ENCODE data around the gene IL4R.
"Not testable (repeated sequence)": the region's sequence is repeated elsewhere in the genome, so short reads cannot be mapped to it uniquely, and the experiment has no call there.

The IL4R gene

DNA sequence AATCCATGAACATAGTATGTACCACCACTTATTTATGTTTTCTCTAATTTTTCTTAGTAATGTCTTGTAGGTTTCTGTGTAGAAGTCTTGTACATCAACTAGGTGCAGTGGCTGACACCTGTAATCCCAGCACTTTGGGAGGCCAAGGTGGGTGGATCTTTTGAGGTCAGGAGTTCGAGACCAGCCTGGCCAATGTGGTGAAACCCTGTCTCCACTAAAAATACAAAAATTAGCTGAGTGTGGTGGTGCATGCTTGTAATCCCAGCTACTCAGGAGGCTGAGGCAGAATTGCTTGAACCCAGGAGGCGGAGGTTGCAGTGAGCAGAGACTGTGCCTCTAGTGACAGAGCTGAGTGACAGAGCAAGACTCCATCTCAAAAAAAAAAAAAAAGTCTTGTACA lies 96.2 kb downstream of the IL4R start:
- H3K23ac ChIP-seq (ENCODE audit: low read length), result not testable (repeated sequence)

GRCh38 chr16:27410761-27411160 lies 97.0 kb downstream of the IL4R start:
- Histone ChIP-seq H4K8ac (ENCODE audit: low read depth, low read length) (no peak overlapping the region), H3K23ac (ENCODE audit: low read length) (no peak overlapping the region), H2AK5ac (ENCODE audit: low read length) (no peak overlapping the region), H3K36me3 (ENCODE audit: control insufficient read depth, insufficient read depth, low read length) (no peaks in the 10 kb centered on the region), H2BK15ac (replicated peaks; ENCODE audit: low read depth) (no peak overlapping the region), H4K5ac (ENCODE audit: low read length) (no peak overlapping the region), H3K4me1 (ENCODE audit: control insufficient read depth, low read depth, low read length) (no peaks in the 10 kb centered on the region), H2BK5ac (ENCODE audit: low read length) (no peak overlapping the region), H3K27ac (ENCODE audit: low read depth, low read length) (no peak overlapping the region), H3K56ac (ENCODE audit: low read length) (no peak overlapping the region), H3K4ac (ENCODE audit: low read depth, low read length) (no peak overlapping the region), H2BK120ac (ENCODE audit: low read depth, low read length) (no peak overlapping the region), H3K18ac (ENCODE audit: low read length) (no peak overlapping the region), H3K79me2 (ENCODE audit: control insufficient read depth, insufficient read depth, low read length) (no peaks in the 10 kb centered on the region), H3K4me3 (ENCODE audit: low read length) (no peak overlapping the region), H3K9ac (ENCODE audit: low read length) (no peak overlapping the region), H3K4me2 (ENCODE audit: low read length) (no peak overlapping the region), H3K79me1 (ENCODE audit: low read length) (no peaks in the 10 kb centered on the region), H3K27me3 (ENCODE audit: insufficient read depth, low read length, poor library complexity) (no peaks in the 10 kb centered on the region)
- DNase-seq, result no peak
- WGBS (ENCODE audit: extremely low coverage, insufficient coverage, low lambda C conversion rate), result no CpG with 5 or more reads among the region's 1 CpG

More for the DNA sequence above, 96.2 kb downstream of the IL4R start:
- not testable (repeated sequence) for H3K79me1 ChIP-seq (ENCODE audit: low read length); H3K56ac ChIP-seq (ENCODE audit: low read length); H2BK15ac ChIP-seq (replicated peaks; ENCODE audit: low read depth); H3K36me3 ChIP-seq (ENCODE audit: control insufficient read depth, insufficient read depth, low read length); H4K8ac ChIP-seq (ENCODE audit: low read depth, low read length); H3K18ac ChIP-seq (ENCODE audit: low read length); H3K27ac ChIP-seq (ENCODE audit: low read depth, low read length); H3K4me3 ChIP-seq (ENCODE audit: low read length); H3K9ac ChIP-seq (ENCODE audit: low read length); H4K5ac ChIP-seq (ENCODE audit: low read length); H2AK5ac ChIP-seq (ENCODE audit: low read length); H3K79me2 ChIP-seq (ENCODE audit: control insufficient read depth, insufficient read depth, low read length); H2BK120ac ChIP-seq (ENCODE audit: low read depth, low read length); H3K27me3 ChIP-seq (ENCODE audit: insufficient read depth, low read length, poor library complexity); H3K4ac ChIP-seq (ENCODE audit: low read depth, low read length); H2BK5ac ChIP-seq (ENCODE audit: low read length); DNase-seq; H3K4me1 ChIP-seq (ENCODE audit: control insufficient read depth, low read depth, low read length); H3K4me2 ChIP-seq (ENCODE audit: low read length)
- WGBS (ENCODE audit: extremely low coverage, insufficient coverage, low lambda C conversion rate), result no CpG with 5 or more reads among the region's 2 CpGs

- H2AK5ac ChIP-seq (ENCODE audit: low read length), result no peak overlapping the region
- H4K5ac ChIP-seq (ENCODE audit: low read length), result no peak overlapping the region
- no peak overlapping the region for H3K18ac ChIP-seq (ENCODE audit: low read length)
- no peak overlapping the region for H3K23ac ChIP-seq (ENCODE audit: low read length)
- H3K79me1 ChIP-seq (ENCODE audit: low read length), result no peaks in the 10 kb centered on the region
- WGBS (ENCODE audit: extremely low coverage, insufficient coverage, low lambda C conversion rate), result no CpG with 5 or more reads among the region's 2 CpGs
- H3K4me2 ChIP-seq (ENCODE audit: low read length), result no peak overlapping the region
- no peaks in the 10 kb centered on the region for H3K4me1 ChIP-seq (ENCODE audit: control insufficient read depth, low read depth, low read length)
- no peak overlapping the region for H3K56ac ChIP-seq (ENCODE audit: low read length)
- no peaks in the 10 kb centered on the region for H3K79me2 ChIP-seq (ENCODE audit: control insufficient read depth, insufficient read depth, low read length)
- no peaks in the 10 kb centered on the region for H3K36me3 ChIP-seq (ENCODE audit: control insufficient read depth, insufficient read depth, low read length)
- H2BK5ac ChIP-seq (ENCODE audit: low read length), result no peak overlapping the region
- H3K4ac ChIP-seq (ENCODE audit: low read depth, low read length), result no peak overlapping the region
- no peak overlapping the region for H3K9ac ChIP-seq (ENCODE audit: low read length)
- H2BK15ac ChIP-seq (replicated peaks; ENCODE audit: low read depth), result no peak overlapping the region
- no peak overlapping the region for H4K8ac ChIP-seq (ENCODE audit: low read depth, low read length)
- H3K27me3 ChIP-seq (ENCODE audit: insufficient read depth, low read length, poor library complexity), result no peaks in the 10 kb centered on the region
- H2BK120ac ChIP-seq (ENCODE audit: low read depth, low read length), result no peak overlapping the region
- no peak for DNase-seq
- H3K27ac ChIP-seq (ENCODE audit: low read depth, low read length), result no peak overlapping the region
- H3K4me3 ChIP-seq (ENCODE audit: low read length), result no peak overlapping the region
Observed at GRCh38 chr16:27413956-27414355, 100.2 kb downstream of the IL4R start.
